ENCODE results near the gene OBI1. TPM values are rescaled to one million over a fixed set of nuclear protein-coding genes. Genes with fewer than 3 reads are reported as not detected.

The OBI1 gene
- total and polyA plus RNA-seq, 4 donors: 2.7 to 16.5 (median 6.6) TPM

DNA sequence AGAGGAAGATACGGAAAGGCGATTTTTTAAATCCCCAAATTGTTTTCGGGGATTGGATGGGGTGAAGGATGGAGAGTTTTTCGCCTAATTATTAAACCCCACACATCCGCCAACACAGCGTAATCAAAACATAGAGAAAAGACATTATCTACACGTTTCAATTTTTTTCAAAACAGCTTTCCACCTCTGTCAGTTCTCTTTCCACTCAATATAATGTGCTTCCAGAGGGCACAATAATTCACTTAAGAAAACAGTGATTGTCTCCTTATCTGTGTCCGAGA is 435 bp upstream of the OBI1 start:
- H3K36me3 ChIP-seq (ENCODE audit: control insufficient read depth in 4 of 4, insufficient read depth in 4 of 4, low read length in 4 of 4): no peaks in the 10 kb centered on the region
- no peak for ATAC-seq (ENCODE audit: insufficient read depth, low FRiP score)
- H3K9ac ChIP-seq (ENCODE audit: insufficient read depth in 1 of 2, low read length in 2 of 2): peak overlapping the region; percentile 60 to 84
- H3K9me3 ChIP-seq (ENCODE audit: control insufficient read depth in 4 of 4, insufficient read depth in 3 of 4, low read length in 3 of 4): no peaks in the 10 kb centered on the region
- WGBS, 2 donors: 1 to 15% methylated on average over 8 of the region's 8 CpGs
- peaks cover 0 to 10% (median 0%) of the 10 kb centered on the region in 3 donors for H3K27me3 ChIP-seq (ENCODE audit: control insufficient read depth in 3 of 3, insufficient read depth in 3 of 3, low read length in 2 of 3)
- DNase-seq: peak in 1 of 3 donors; percentile 31
- peak overlapping the region in 1 of 2 donors; percentile 51 for H3K27ac ChIP-seq (ENCODE audit: low read depth in 1 of 2, low read length in 1 of 2)
- peak overlapping the region; percentile 13 for H3K4me3 ChIP-seq
- H3K4me1 ChIP-seq (ENCODE audit: control insufficient read depth in 5 of 5, insufficient read depth in 5 of 5, low read length in 5 of 5): peaks cover 4 to 13% (median 9%) of the 10 kb centered on the region in 5 donors
- TF ChIP-seq, protein P1, sequence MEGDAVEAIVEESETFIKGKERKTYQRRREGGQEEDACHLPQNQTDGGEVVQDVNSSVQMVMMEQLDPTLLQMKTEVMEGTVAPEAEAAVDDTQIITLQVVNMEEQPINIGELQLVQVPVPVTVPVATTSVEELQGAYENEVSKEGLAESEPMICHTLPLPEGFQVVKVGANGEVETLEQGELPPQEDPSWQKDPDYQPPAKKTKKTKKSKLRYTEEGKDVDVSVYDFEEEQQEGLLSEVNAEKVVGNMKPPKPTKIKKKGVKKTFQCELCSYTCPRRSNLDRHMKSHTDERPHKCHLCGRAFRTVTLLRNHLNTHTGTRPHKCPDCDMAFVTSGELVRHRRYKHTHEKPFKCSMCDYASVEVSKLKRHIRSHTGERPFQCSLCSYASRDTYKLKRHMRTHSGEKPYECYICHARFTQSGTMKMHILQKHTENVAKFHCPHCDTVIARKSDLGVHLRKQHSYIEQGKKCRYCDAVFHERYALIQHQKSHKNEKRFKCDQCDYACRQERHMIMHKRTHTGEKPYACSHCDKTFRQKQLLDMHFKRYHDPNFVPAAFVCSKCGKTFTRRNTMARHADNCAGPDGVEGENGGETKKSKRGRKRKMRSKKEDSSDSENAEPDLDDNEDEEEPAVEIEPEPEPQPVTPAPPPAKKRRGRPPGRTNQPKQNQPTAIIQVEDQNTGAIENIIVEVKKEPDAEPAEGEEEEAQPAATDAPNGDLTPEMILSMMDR (IDR thresholded peaks at IDR 0.05; ENCODE audit: control extremely low read depth, extremely low read depth): no peak

DNA sequence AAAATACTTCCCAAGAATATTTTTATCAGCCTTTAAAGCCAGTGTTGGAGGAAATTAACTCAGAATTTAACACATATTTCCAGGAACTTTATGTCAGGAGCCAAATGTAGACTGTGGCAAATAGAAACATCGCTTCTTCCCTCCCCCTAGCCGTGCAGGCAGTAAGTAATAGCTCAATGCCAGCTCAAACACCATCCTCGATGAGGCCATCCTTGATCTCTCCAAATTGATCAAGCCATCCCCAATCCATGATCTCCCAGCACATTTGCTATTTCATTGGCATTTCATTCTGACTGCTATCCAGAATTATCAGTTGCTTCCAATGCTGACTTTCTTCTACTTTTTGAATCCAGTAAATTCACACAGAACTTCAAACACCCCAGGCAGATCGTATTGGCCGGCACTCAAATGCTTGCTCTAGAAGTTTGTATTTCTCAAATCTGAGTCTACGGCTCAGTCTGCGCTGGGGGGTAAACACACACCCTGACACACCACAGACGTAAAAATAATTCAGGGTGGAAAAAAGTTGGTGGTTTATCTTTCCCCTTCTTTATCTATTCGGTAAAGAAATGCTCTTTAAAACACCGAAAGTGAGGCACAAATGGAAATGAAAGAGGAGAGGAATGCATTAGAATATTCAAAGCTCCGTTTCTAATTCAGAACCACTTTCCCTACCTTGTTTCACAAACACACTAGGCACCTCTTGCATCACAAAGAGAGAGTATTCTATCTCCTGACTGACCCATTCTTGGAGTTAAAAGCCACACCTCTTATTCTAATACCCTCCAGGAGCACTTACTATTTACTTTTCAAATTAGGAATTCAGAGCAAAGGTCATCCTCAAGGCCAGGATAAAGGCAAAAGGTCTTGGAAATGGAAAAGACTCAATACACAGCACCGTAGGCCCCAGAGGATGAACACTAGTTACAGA is 991 bp downstream of the OBI1 start:
- TF ChIP-seq, protein P1 (IDR thresholded peaks at IDR 0.05; ENCODE audit: control extremely low read depth, extremely low read depth): no peak
- 19 to 35% methylated on average over 12 of the region's 12 CpGs for WGBS, 2 donors
- Histone ChIP-seq H3K27me3 (ENCODE audit: control insufficient read depth in 3 of 3, insufficient read depth in 3 of 3, low read length in 2 of 3) (peaks cover 0 to 10% (median 0%) of the 10 kb centered on the region in 3 donors), H3K36me3 (ENCODE audit: control insufficient read depth in 4 of 4, insufficient read depth in 4 of 4, low read length in 4 of 4) (no peaks in the 10 kb centered on the region), H3K4me1 (ENCODE audit: control insufficient read depth in 5 of 5, insufficient read depth in 5 of 5, low read length in 5 of 5) (peaks cover 6 to 16% (median 13%) of the 10 kb centered on the region in 5 donors), H3K4me3 (peak overlapping the region; percentile 93), H3K9ac (ENCODE audit: insufficient read depth in 1 of 2, low read length in 2 of 2) (peak overlapping the region; percentile 42 to 69), H3K9me3 (ENCODE audit: control insufficient read depth in 4 of 4, insufficient read depth in 3 of 4, low read length in 3 of 4) (no peaks in the 10 kb centered on the region), H3K27ac (ENCODE audit: low read depth in 1 of 2, low read length in 1 of 2) (peak overlapping the region in 1 of 2 donors; percentile 81)
- ATAC-seq (ENCODE audit: insufficient read depth, low FRiP score): peak; percentile 29
- DNase-seq: peak in 2 of 3 donors; percentile 23 to 24

DNA sequence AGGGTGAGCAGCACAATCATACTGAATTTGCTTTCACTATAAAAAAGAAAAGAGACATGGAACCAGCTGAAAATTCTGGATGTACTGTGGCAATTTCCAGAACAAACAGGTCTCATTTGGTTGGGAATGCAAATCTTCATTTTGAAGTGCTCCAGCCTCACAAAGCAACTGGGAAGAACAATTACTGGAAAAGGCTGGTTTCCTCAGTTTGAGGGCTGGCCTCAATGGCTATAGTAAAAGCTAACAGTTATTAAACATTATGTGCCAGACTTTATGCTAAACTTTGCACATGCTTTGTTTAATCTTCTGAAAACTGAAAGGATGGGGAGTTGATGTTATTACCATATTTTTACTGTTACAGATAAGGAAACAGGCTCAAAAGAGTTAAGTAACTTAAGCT is 3.0 kb downstream of the OBI1 start:
- Histone ChIP-seq H3K36me3 (ENCODE audit: control insufficient read depth in 4 of 4, insufficient read depth in 4 of 4, low read length in 4 of 4) (no peaks in the 10 kb centered on the region), H3K27ac (ENCODE audit: low read depth in 1 of 2, low read length in 1 of 2) (peak overlapping the region in 1 of 2 donors; percentile 71), H3K9me3 (ENCODE audit: control insufficient read depth in 4 of 4, insufficient read depth in 3 of 4, low read length in 3 of 4) (no peaks in the 10 kb centered on the region), H3K27me3 (ENCODE audit: control insufficient read depth in 3 of 3, insufficient read depth in 3 of 3, low read length in 2 of 3) (peaks cover 0 to 6% (median 0%) of the 10 kb centered on the region in 3 donors), H3K4me1 (ENCODE audit: control insufficient read depth in 5 of 5, insufficient read depth in 5 of 5, low read length in 5 of 5) (peaks cover 6 to 22% (median 13%) of the 10 kb centered on the region in 5 donors), H3K9ac (ENCODE audit: insufficient read depth in 1 of 2, low read length in 2 of 2) (no peak overlapping the region), H3K4me3 (no peak overlapping the region)
- ATAC-seq (ENCODE audit: insufficient read depth, low FRiP score) (no peak), DNase-seq (no peak)
- TF ChIP-seq, protein P1 (IDR thresholded peaks at IDR 0.05; ENCODE audit: control extremely low read depth, extremely low read depth): no peak
